ENCODE measurements around the gene CFAP100.

- no peak for TF ChIP-seq CTCF (IDR thresholded peaks at IDR 0.05)
- no peak for TF ChIP-seq POLR2A (IDR thresholded peaks at IDR 0.05)
Observed at GRCh38 chr3:126356373-126357264, 38.1 kb upstream of the CFAP100 start.

Measured in thyroid gland (tissue), 4 donors.